GM19324 (cell line): ENCODE measurements around the gene TRMT2A.
"Not testable (repeated sequence)": the region's sequence is repeated elsewhere in the genome, so short reads cannot be mapped to it uniquely, and the experiment has no call there.

Experiments
- ATAC-seq: cut with Tn5 transposase; IDR thresholded peaks from one replicate; pipeline ENCODE4 v1.9.1; 2021; ENCODE audit warnings: mild to moderate bottlenecking, moderate library complexity; ENCODE audit not compliant: unreplicated experiment, low FRiP score

TRMT2A gene

GRCh38 chr22:20116951-20117632, at the start of gene TRMT2A:
Gene TRMT2A, minus strand, starts transcription at chr22:20117226. Its CDS starts 320 bp downstream, at chr22:20116906.
- ATAC-seq, result peak; percentile 88

GRCh38 chr22:20166703-20167102, 49.7 kb upstream of the TRMT2A start:
- ATAC-seq, result no peak

GRCh38 chr22:20165913-20166312, 48.9 kb upstream of the TRMT2A start:
- no peak for ATAC-seq

GRCh38 chr22:20165421-20165820, 48.4 kb upstream of the TRMT2A start:
- no peak for ATAC-seq

GRCh38 chr22:20164863-20165262, 47.8 kb upstream of the TRMT2A start:
- no peak for ATAC-seq

- no peak for ATAC-seq
Measured at GRCh38 chr22:20160041-20160440, 43.0 kb upstream of the TRMT2A start.

- ATAC-seq, result not testable (repeated sequence)
Measured at GRCh38 chr22:20159531-20159930, 42.5 kb upstream of the TRMT2A start.

- no peak for ATAC-seq
Measured at GRCh38 chr22:20159076-20159475, 42.0 kb upstream of the TRMT2A start.

- no peak for ATAC-seq
Measured at GRCh38 chr22:20158391-20159036, 41.5 kb upstream of the TRMT2A start.

GRCh38 chr22:20157430-20158183, 40.6 kb upstream of the TRMT2A start:
- no peak for ATAC-seq

- ATAC-seq, result no peak
Measured at GRCh38 chr22:20156611-20157429, 39.8 kb upstream of the TRMT2A start.

GRCh38 chr22:20156042-20156389, 39.0 kb upstream of the TRMT2A start:
- no peak for ATAC-seq

- ATAC-seq, result no peak
Measured at GRCh38 chr22:20155330-20156041, 38.5 kb upstream of the TRMT2A start.

- no peak for ATAC-seq
Measured at GRCh38 chr22:20154602-20155187, 37.7 kb upstream of the TRMT2A start.

- ATAC-seq, result no peak
Measured at GRCh38 chr22:20153945-20154344, 36.9 kb upstream of the TRMT2A start.

GRCh38 chr22:20152464-20152890, 35.5 kb upstream of the TRMT2A start:
- no peak for ATAC-seq

GRCh38 chr22:20151276-20151588, 34.2 kb upstream of the TRMT2A start:
- ATAC-seq, result no peak

GRCh38 chr22:20150381-20151275, 33.6 kb upstream of the TRMT2A start, which contains the start of gene CCDC188:
Gene CCDC188, minus strand, starts transcription at chr22:20151055. Its CDS starts 69 bp downstream, at chr22:20150986.
- no peak for ATAC-seq
